ENCODE data around the gene STX16. TPM values are rescaled to one million over a fixed set of nuclear protein-coding genes. Genes with fewer than 3 reads are reported as not detected.
"Not testable (repeated sequence)": the region's sequence is repeated elsewhere in the genome, so short reads cannot be mapped to it uniquely, and the experiment has no call there.

Gene STX16
- polyA plus RNA-seq, 2 donors: 27.3 to 51.0 TPM

DNA sequence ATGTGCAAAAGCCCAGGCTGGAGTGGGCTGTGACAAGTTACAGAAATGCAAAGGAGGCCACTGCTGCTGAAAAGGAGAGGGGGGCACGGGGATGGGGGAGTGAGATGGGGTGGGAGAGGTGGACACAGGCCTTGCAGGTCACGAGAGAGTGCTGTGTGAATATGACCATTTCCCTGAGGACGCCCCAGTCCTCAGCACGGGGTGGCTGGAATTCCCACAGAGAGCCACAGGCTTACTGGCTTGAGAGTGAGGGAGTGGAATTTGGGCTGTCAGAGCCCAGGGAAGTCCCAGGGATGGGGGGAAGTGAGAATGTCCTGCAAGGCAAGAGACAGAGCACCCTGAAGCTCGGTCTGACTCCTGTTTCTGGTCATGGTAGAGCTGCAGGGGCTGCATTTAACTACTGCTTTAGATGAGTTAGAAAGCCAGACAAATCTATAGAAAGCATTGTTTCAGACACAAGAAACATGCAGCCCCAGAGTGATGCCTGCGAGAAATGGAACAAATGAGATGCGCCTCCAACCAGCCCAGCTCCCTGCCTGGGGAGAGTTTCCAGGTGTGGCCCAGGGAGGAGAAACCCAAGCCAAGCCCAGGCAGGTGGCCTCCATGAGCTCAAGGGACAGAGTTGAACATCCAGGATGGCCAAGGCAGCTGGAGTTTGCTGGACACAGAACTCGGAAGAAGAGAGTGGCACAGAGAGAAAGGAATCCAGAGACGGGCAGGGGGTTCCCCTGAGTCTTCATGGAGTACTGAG is 72.0 kb downstream of the STX16 start:
- Histone ChIP-seq H3K36me3 (ENCODE audit: control insufficient read depth in 2 of 2, insufficient read depth in 2 of 2, low read length in 1 of 2) (no peaks in the 10 kb centered on the region), H3K4me1 (ENCODE audit: control insufficient read depth in 2 of 2, insufficient read depth in 2 of 2, low read length in 1 of 2) (no peaks in the 10 kb centered on the region), H3K9me3 (ENCODE audit: control insufficient read depth in 2 of 2, insufficient read depth in 1 of 2, low read depth in 1 of 2, low read length in 1 of 2) (no peaks in the 10 kb centered on the region), H3K27me3 (ENCODE audit: control insufficient read depth in 1 of 2, insufficient read depth in 2 of 2, low read length in 2 of 2) (peaks cover 0 to 4% of the 10 kb centered on the region in 2 donors), H3K27ac (ENCODE audit: low read depth in 2 of 2, low read length in 1 of 2) (no peak overlapping the region), H3K4me3 (ENCODE audit: low read depth in 1 of 2, low read length in 2 of 2) (no peak overlapping the region)
- WGBS, 2 donors: 72 to 81% methylated on average over 9 of the region's 9 CpGs

DNA sequence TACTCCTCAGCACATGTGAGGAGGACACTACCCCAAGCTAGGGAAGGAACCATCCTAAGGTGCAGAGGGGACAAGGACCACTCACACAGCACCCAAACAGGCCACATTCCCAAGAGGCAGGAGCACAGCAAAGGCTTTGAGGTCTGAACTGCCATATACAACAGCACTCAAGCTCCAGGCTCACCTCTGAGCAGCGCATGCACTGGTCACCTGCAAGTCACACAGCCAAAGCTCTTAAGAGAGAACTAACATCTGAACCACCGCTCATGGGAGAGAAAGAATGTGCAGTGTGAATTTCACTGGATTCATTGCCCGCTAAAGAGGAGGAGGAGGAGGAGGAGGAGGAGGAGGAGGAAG is 72.5 kb downstream of the STX16 start:
- WGBS, 2 donors: 91 to 99% methylated on average over 3 of the region's 3 CpGs
- H3K36me3 ChIP-seq (ENCODE audit: control insufficient read depth in 2 of 2, insufficient read depth in 2 of 2, low read length in 1 of 2): no peaks in the 10 kb centered on the region
- H3K4me1 ChIP-seq (ENCODE audit: control insufficient read depth in 2 of 2, insufficient read depth in 2 of 2, low read length in 1 of 2): no peaks in the 10 kb centered on the region
- no peak overlapping the region for H3K4me3 ChIP-seq (ENCODE audit: low read depth in 1 of 2, low read length in 2 of 2)
- peaks cover 0 to 4% of the 10 kb centered on the region in 2 donors for H3K27me3 ChIP-seq (ENCODE audit: control insufficient read depth in 1 of 2, insufficient read depth in 2 of 2, low read length in 2 of 2)
- no peak overlapping the region for H3K27ac ChIP-seq (ENCODE audit: low read depth in 2 of 2, low read length in 1 of 2)
- no peaks in the 10 kb centered on the region for H3K9me3 ChIP-seq (ENCODE audit: control insufficient read depth in 2 of 2, insufficient read depth in 1 of 2, low read depth in 1 of 2, low read length in 1 of 2)

DNA sequence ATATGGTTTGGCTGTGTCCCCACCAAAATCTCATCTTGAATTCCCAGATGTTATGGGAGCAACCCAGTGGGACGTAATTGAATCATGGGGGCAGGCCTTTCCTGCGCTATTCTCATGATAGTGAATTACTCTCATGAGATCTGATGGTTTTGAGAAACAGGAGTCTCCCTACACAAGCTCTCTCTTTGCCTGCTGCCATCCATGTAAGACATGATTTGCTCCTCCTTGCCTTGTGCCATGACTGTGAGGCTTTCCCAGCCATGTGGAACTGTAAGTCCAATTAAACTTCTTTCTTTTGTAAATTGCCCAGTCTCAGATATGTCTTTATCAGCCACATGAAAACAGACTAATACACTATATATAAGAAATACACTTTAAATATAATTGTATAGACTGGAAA is 75.1 kb downstream of the STX16 start:
- H3K27me3 ChIP-seq (ENCODE audit: control insufficient read depth in 1 of 2, insufficient read depth in 2 of 2, low read length in 2 of 2); H3K9me3 ChIP-seq (ENCODE audit: control insufficient read depth in 2 of 2, insufficient read depth in 1 of 2, low read depth in 1 of 2, low read length in 1 of 2); H3K4me1 ChIP-seq (ENCODE audit: control insufficient read depth in 2 of 2, insufficient read depth in 2 of 2, low read length in 1 of 2); H3K36me3 ChIP-seq (ENCODE audit: control insufficient read depth in 2 of 2, insufficient read depth in 2 of 2, low read length in 1 of 2); H3K27ac ChIP-seq (ENCODE audit: low read depth in 2 of 2, low read length in 1 of 2); H3K4me3 ChIP-seq (ENCODE audit: low read depth in 1 of 2, low read length in 2 of 2): not testable (repeated sequence)
- WGBS, 2 donors: 79 to 89% methylated on average over 2 of the region's 2 CpGs

Other genes starting within 250 kb of the STX16 start
- under 1 TPM; 0.06 to 0.09 TPM for gene APCDD1L, start 135.9 kb upstream of the STX16 start, polyA plus RNA-seq
- 10 to 100 TPM; 33.2 to 42.7 TPM for gene NPEPL1, start 41.5 kb downstream of the STX16 start, polyA plus RNA-seq
- gene GNAS-AS1, start 199.6 kb downstream of the STX16 start, polyA plus RNA-seq: under 1 TPM; 0.09 to 0.49 TPM
- gene GNAS, start 201.4 kb downstream of the STX16 start, polyA plus RNA-seq: 1,000 to 10,000 TPM in 1 of 2 donors, 100 to 1,000 TPM in 1; 590 to 1,519 TPM

Measured in esophagus (tissue), 2 donors.